Thyroid gland (tissue), 4 donors: Measurements from ENCODE around the gene ERC1. TPM values are rescaled to one million over a fixed set of nuclear protein-coding genes. Genes with fewer than 3 reads are reported as not detected.

Experiments used
- DNase-seq, 2 donors: peaks; one replicate each; pipeline ENCODE4 v3.0.0-alpha.2; 2019
- H3K27ac ChIP-seq, 3 donors: fragments of 200-600 bp; sonication (generic); 1 replicate in 2 of 3; 2 replicates in 1 of 3; pipeline ENCODE4 v1.5.1; 2016 to 2019; ENCODE audit warnings: mild to moderate bottlenecking in 1 of 3, moderate library complexity in 1 of 3
- H3K27me3 ChIP-seq: fragments of 200-600 bp; sonication (generic); one replicate; pipeline ENCODE4 v1.5.1; 2019
- H3K36me3 ChIP-seq, 2 donors: fragments of 200-600 bp; sonication (generic); one replicate each; pipeline ENCODE4 v1.5.1; 2016 to 2019
- H3K4me1 ChIP-seq, 2 donors: fragments of 200-600 bp; sonication (generic); one replicate each; pipeline ENCODE4 v1.5.1; 2017 to 2019
- H3K4me3 ChIP-seq, 3 donors: fragments of 200-600 bp; sonication (generic); replicated peaks in 1 of 3; 1 replicate in 2 of 3; 2 replicates in 1 of 3; pipeline ENCODE4 v1.5.1; 2016; ENCODE audit warnings: mild to moderate bottlenecking in 1 of 3
- H3K9me3 ChIP-seq: fragments of 200-600 bp; sonication (generic); one replicate; pipeline ENCODE4 v1.5.1; 2017
- POLR2A ChIP-seq, 2 donors: fragments of 450-650 bp; IDR thresholded peaks; one replicate each; pipeline ENCODE4 v1.6.1; 2017; ENCODE audit warnings: antibody characterized with exemption in 2 of 2, mild to moderate bottlenecking in 2 of 2, moderate library complexity in 1 of 2
- WGBS, 2 donors: methylation state at CpG; one replicate each; pipeline ENCODE4 v1.1.5; 2017; 5-methylcytosine and 5-hydroxymethylcytosine counted together
- intact Hi-C: fragments of 100-400 bp; cut with DNase I; formaldehyde crosslinking; loops from one replicate; pipeline ENCODE4 v1.15.1; 2023
- total RNA-seq, 4 donors: library from RNA; depleted of rRNA; stranded (reverse); fragments of >200 nt; gene quantifications; one replicate each; pipeline ENCODE4 v1.2.3, GENCODE V29; 2016
- TF ChIP-seq, protein P1 (sequence below), 6 experiments: fragments of 200-600 bp in 3 of 6; fragments of 450-650 bp in 3 of 6; sonication (generic) in 3 of 6; IDR thresholded peaks; one replicate each; pipeline ENCODE4 v1.5.1; 2016 to 2019; ENCODE audit warnings: antibody characterized with exemption in 6 of 6, mild to moderate bottlenecking in 2 of 6, inconsistent platforms in 1 of 6, moderate library complexity in 1 of 6

Gene ERC1
- total RNA-seq, 4 donors from 2014 or later: 39.8 to 84.2 (median 75.8) TPM

DNA sequence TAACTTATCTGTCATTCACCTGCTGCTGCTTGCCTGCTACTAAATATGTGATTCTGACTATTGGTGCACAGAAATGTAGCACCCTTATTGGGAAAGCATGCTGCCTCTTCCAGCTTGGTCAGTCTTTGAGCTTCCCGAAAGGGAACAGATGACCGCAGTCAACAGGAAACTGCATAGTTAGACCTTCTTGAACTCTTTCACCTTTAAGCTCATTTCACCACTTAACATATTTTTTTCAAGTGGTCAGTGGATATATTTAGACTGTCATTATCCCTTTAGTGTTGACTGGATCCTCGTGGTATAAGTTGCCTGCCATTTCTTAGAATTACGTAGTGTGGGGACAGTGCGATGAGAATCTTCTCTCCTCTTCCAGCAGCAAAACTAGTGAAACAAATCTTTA is 378.4 kb downstream of the ERC1 start:
- Histone ChIP-seq H3K27ac (no peak overlapping the region), H3K9me3 (no peaks in the 10 kb centered on the region), H3K4me1 (peaks cover 0 to 10% of the 10 kb centered on the region in 2 donors), H3K27me3 (no peaks in the 10 kb centered on the region), H3K4me3 (no peak overlapping the region), H3K36me3 (no peaks in the 10 kb centered on the region)
- TF ChIP-seq, protein P1, sequence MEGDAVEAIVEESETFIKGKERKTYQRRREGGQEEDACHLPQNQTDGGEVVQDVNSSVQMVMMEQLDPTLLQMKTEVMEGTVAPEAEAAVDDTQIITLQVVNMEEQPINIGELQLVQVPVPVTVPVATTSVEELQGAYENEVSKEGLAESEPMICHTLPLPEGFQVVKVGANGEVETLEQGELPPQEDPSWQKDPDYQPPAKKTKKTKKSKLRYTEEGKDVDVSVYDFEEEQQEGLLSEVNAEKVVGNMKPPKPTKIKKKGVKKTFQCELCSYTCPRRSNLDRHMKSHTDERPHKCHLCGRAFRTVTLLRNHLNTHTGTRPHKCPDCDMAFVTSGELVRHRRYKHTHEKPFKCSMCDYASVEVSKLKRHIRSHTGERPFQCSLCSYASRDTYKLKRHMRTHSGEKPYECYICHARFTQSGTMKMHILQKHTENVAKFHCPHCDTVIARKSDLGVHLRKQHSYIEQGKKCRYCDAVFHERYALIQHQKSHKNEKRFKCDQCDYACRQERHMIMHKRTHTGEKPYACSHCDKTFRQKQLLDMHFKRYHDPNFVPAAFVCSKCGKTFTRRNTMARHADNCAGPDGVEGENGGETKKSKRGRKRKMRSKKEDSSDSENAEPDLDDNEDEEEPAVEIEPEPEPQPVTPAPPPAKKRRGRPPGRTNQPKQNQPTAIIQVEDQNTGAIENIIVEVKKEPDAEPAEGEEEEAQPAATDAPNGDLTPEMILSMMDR (IDR thresholded peaks at IDR 0.05): no peak
- TF ChIP-seq POLR2A (IDR thresholded peaks at IDR 0.05): no peak
- DNase-seq: no peak
- 71 to 78% methylated on average over 5 of the region's 5 CpGs for WGBS, 2 donors
- intact Hi-C loops: no loop called here

- TF ChIP-seq, protein P1 (IDR thresholded peaks at IDR 0.05): no peak
- TF ChIP-seq POLR2A (IDR thresholded peaks at IDR 0.05): no peak
- Histone ChIP-seq H3K27ac (no peak overlapping the region), H3K36me3 (no peaks in the 10 kb centered on the region), H3K27me3 (no peaks in the 10 kb centered on the region), H3K4me1 (peaks cover 0 to 10% of the 10 kb centered on the region in 2 donors), H3K4me3 (no peak overlapping the region), H3K9me3 (no peaks in the 10 kb centered on the region)
- 96 to 97% methylated on average over 1 of the region's 1 CpG for WGBS, 2 donors
- no peak for DNase-seq
- intact Hi-C loops: no loop called here
Observed at GRCh38 chr12:1369938-1370500, 379.0 kb downstream of the ERC1 start.

- no peaks in the 10 kb centered on the region for H3K36me3 ChIP-seq
- 70 to 79% methylated on average over 8 of the region's 8 CpGs for WGBS, 2 donors
- DNase-seq: no peak
- intact Hi-C loops: no loop called here
- H3K9me3 ChIP-seq: no peaks in the 10 kb centered on the region
- no peaks in the 10 kb centered on the region for H3K27me3 ChIP-seq
- no peak overlapping the region for H3K4me3 ChIP-seq
- peaks cover 0 to 3% of the 10 kb centered on the region in 2 donors for H3K4me1 ChIP-seq
- H3K27ac ChIP-seq: no peak overlapping the region
- TF ChIP-seq POLR2A (IDR thresholded peaks at IDR 0.05): no peak
- TF ChIP-seq, protein P1 (IDR thresholded peaks at IDR 0.05): no peak
Observed at GRCh38 chr12:1373901-1374735, 383.1 kb downstream of the ERC1 start.

- peaks cover 0 to 3% of the 10 kb centered on the region in 2 donors for H3K36me3 ChIP-seq
- no peak overlapping the region for H3K4me3 ChIP-seq
- no peaks in the 10 kb centered on the region for H3K9me3 ChIP-seq
- H3K27me3 ChIP-seq: no peaks in the 10 kb centered on the region
- H3K27ac ChIP-seq: no peak overlapping the region
- no peak for TF ChIP-seq POLR2A (IDR thresholded peaks at IDR 0.05)
- TF ChIP-seq, protein P1 (IDR thresholded peaks at IDR 0.05): no peak
- H3K4me1 ChIP-seq: no peaks in the 10 kb centered on the region
- intact Hi-C loops: no loop called here
- 96 to 98% methylated on average over 6 of the region's 6 CpGs for WGBS, 2 donors
- DNase-seq: no peak
Observed at GRCh38 chr12:1375323-1375722, 384.3 kb downstream of the ERC1 start.

DNA sequence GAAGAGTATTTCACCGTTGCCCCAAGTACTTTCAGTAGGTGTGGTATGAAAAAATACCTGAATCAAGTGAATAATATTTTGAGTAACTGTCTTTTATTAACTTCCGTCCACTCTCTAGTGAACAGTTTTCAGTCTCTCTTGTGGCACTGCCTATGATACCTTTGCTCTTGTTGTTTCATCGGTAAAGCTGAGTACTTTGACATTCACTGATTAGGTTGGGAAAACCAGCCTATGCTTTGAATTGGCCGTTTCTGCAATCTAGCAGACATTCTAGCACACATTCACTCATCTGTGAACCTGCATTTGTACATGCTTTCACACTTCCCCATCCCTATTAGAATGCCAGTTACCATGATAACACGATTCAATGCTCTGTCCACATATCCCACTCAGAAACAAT is 386.1 kb downstream of the ERC1 start:
- TF ChIP-seq POLR2A (IDR thresholded peaks at IDR 0.05): no peak
- intact Hi-C loops: no loop called here
- Histone ChIP-seq H3K4me3 (no peak overlapping the region), H3K27me3 (no peaks in the 10 kb centered on the region), H3K4me1 (no peaks in the 10 kb centered on the region), H3K36me3 (peaks cover 0 to 4% of the 10 kb centered on the region in 2 donors), H3K9me3 (no peaks in the 10 kb centered on the region), H3K27ac (no peak overlapping the region)
- no peak for DNase-seq
- whole genome bisulfite sequencing, 2 donors: 98 to 99% methylated on average over 5 of the region's 5 CpGs
